GM18870 (cell line): Measurements from ENCODE around the gene SAE1.
"Not testable (repeated sequence)": the region's sequence is repeated elsewhere in the genome, so short reads cannot be mapped to it uniquely, and the experiment has no call there.

Experiments
- ATAC-seq: cut with Tn5 transposase; IDR thresholded peaks from one replicate; pipeline ENCODE4 v1.9.1; 2021; ENCODE audit warnings: moderate library complexity; ENCODE audit not compliant: unreplicated experiment

The SAE1 gene

DNA sequence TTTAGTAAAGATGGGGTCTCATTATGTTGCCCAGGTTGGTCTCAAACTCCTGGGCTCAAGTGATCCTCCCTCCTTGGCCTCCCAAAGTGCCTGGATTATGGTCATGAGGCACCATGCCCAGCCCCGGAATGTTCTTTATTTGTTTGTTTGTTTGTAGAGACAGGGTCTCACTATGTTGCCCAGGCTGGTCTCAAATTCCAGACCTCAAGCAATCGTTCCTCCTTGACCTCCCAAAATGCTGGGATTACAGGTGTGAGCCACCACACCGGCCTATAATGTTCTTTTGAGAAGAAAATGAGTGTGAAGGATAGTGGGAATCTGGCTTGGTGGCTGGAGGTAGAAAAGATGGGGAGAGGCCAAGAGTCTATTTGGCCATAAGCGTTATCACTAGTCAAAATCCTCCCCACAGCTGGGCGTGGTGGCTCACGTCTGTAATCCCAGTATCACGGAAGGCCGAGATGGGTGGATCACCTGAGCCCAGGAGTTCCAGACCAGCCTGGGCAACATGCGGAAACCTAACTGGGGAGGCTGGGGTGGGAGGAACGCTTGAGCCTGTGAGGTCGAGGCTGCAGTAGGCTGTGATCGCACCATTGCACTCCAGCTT is 105.5 kb downstream of the SAE1 start:
- ATAC-seq, result no peak

DNA sequence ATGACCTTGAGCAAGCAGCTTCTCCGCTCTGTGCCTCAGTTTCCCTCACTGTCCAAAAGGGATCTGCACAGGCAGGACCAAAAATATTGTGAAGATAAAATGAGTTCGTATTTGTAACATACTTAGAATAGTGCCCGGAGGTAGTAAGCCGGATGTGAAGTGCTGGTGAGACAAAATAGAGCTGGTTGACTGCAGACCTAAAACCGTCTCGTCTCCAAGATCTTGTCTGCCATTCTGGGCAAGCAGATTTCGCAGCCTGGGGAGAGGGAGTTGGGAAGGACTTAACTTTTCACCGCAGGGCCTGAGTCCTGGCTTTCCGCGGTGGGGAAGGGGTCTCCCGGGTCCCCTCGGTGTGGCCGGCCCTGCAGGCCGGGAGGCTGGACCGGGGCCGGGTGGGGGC is 108.5 kb downstream of the SAE1 start:
- no peak for ATAC-seq

DNA sequence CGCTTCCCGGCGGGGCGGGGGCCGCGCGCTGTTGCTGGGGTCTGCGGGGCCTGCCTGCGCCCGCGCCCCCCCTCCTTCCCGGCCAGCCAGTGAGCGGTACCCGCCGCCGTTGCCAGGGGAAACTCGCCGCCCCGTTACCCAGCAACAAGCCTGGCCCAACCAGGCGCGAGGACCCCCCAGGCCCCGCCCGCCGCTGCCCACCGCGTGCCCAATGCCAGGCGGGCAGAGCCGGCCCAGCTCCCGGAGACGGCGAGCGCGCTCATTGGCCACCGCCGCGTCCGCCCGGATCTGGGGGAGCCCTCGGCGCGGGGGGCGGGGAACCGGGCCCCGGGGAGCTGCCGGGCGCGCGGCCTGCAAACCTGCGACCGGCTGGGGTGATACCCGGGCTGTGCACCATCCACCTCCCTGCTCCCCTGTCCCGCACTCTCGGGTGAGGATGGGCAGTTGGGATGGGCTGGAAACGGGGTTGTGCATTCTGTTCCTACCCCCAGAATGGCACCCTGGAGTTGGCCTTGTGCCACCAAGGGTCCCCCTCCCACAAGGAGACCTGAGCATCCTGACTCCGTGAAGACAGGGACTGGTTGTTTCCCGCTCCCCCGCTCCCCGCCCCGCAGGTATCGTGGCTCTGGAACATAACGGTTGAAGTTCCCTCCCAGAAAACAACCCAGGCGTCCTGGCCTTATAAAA is 109.1 kb downstream of the SAE1 start:
- no peak for ATAC-seq

DNA sequence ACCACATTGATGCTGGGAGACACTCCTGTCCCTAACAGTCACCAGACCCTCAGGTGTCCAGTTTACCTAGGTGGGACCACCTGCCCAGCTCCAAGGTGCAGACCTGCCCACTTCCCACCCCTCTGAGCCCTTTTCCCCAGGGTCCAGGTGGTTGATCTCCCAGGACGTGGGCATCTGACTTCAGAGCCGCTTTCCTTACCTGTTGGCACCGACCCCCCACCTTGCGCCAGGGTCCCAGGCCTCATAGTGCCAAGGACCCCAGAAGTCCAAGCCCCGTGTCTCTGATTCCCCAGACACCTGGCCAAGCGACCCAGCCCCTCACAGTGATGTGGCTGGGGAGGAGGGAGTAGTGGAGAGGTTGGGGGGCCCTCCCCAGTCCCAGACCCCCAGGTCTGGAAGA is 109.9 kb downstream of the SAE1 start:
- no peak for ATAC-seq

DNA sequence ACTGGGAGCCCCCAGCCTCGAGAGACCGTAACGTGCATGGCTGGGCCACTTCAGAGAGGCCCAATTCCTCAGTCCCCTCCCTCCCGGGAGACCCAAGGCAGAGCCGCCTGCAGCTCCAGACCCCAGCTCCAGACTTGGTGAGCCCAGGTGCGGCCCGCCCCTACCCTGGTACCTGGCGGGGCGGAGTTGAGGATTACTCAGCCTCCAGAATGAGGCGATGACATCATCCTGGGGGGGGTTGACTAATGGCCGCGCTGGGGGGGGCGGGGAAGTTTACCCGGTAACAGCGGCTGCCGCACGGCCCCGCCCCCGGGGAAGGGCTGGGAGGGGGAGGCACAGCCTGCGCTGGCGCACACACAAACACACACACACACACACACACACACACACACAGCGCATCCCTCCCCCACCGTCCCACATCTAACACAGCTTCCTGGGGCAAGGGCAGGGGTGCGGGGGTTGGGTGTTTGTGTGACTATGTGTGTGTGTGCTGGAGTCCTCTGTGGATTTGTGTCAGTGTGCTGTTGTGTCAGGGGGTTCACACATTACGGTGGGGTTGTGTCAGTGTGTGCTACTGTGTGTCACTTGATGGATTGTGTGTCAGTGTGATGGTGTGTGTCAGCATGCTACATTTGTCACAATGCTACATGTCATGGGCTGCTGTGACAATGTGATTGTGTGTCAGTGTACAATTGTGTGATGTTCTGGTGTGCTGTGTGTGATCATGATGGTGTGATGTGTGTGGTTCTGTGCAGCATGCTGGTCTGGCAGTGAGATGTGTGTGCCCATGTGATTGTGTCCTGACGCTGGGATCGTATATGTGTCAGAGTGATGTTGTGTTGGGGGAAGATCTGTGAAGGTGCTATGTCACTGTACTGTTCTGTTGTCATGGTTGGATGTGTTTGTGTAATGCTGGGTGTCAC is 110.6 kb downstream of the SAE1 start:
- ATAC-seq, result no peak

DNA sequence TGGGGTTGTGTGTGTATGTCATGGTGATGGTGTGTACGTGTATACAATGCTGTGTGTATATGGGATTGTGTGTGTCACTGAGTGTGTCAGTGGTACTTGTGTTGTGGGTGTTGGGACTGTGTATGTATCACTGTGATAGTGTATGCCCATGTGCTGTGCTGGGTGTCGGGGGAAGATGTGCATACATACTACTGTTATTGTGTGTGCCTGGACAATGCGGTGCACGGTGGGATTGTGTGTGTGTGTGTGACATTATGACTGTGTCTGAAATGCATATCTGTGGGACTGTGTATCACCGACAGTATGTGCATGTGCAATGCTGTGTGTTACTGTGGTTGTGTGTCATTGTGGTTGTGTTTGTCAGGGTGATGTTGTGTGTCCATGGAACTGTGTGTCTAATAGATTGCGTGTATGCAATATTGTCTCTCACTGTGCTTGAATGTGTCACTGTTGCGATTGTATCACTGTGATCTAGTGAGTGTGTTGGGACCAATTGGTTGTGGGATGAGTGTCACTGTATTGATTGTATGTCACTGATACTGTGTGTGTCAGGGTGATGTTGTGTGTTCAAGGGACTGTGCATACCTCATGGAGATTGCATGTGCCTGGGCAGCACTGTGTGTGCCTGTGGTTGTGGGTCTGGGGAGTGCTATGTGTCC is 111.4 kb downstream of the SAE1 start:
- no peak for ATAC-seq

DNA sequence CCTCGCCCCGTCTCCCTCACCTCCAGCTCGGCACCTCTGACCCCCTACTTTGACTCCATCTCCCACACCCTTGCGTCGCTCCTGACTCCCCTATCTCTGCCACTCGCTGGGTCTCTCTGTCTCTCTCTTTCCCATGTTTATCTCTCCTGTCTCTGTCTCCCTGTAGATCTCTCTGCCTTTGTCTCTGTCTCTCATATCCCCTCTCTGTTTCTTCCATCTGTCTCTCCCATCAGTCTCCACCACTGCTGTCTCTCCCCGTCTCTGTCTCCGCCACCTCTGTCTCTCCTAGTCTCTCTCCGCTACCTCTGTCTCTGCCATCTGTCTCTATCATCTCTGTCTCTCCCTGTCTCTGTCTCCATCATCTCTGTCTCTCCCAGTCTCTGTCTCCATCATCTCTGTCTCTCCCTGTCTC is 112.7 kb downstream of the SAE1 start:
- no peak for ATAC-seq

DNA sequence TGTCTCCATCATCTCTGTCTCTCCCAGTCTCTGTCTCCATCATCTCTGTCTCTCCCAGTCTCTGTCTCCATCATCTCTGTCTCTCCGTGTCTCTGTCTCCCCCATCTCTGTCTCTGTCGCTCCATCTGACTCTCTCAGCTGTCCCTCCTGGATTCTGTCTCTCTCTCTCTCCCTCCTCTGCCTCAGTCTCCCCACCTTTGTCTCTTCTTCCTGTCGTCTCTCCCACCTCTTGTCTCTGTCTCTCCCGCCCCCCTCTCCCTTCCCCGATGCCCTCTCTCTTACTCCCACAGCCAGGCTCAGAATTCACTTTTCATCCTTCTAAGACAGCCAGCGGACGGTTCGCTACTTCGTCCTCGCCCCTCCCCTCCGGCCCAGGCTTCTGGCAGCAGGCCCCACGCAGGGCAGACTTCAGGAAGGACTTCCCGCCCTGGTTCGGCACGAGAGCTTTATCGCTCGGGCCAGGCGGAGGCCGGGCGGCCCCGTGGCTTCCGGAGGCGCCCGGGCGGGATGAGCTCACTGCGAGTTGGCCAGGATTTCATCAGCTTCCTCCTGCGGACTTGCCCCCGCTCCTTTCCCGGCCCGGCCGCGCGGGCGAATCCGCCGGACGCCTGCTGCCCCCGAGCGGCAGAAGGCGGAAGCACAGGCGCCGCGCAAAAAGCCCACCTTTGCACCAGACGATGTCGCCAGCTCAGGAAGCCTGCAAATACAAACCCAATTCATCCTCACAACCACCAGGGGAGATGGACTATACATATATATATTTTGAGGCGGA is 113.3 kb downstream of the SAE1 start:
- ATAC-seq, result peak; percentile 56

DNA sequence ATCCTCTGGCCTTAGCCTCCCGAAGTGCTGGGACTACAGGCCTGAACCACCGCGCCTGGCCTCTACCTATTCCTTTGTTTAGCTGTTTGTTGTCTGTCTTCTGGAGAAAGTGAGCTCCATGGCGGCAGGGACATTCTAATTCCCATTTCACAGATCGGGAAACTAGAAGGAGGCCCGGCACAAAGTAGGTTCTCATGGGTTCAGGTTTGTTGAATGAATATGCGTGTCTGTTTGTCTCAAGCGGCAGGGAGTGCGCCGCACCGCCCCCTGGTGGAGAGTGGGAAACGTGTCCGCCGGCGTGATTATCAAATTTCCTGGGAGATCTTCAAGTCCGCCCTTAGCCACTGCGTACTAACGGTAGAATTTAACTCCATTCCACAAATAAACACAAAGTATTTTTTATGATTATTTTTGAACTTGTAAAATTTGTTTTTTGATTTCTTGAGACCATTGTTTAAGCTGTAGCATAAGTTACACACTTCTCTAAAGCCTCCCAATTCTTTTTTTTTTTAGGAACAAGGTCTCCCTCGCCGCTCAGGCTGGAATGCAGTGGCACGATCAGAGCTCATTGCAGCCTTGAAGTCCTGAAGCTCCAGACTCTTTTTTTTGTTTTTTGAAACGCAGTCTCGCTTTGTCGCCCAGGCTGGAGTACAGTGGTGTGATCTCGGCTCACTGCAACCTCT is 116.8 kb downstream of the SAE1 start:
- ATAC-seq, result no peak

DNA sequence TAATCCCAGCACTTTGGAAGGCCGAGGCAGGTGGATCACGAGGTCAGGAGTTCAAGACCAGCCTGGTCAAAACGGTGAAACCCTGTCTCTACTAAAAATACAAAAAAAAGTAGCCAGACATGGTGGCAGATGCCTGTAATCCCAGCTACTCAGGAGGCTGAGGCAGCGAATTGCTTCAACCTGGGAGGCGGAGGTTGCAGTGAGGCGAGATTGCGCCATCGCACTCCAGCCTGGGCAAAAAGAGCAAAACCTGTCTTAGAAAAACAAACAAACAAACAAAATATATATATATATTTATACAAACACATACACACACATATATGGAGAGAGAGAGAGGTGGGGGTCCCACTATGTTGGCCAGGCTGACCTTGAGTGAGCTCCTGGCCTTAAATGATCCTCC is 122.4 kb downstream of the SAE1 start:
- ATAC-seq, result not testable (repeated sequence)

DNA sequence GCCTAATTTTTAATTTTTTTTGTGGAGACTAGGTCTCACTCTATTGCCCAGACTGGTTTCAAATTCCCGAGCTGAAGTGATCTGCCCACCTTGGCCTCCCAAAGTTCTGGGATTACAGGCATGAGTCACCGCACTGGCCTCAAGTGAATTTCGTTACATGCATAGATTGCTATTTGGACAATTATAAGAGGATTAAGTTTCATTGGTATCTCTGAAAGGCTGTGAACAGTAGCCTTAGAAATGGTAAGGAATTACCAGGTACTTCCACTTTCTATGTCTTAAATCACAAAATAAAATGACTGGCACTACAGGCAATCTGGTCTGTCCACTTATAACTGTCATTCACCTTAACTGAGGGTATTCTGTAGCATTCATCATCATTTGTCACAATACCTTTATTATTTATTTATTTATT is 122.8 kb downstream of the SAE1 start:
- ATAC-seq, result no peak

DNA sequence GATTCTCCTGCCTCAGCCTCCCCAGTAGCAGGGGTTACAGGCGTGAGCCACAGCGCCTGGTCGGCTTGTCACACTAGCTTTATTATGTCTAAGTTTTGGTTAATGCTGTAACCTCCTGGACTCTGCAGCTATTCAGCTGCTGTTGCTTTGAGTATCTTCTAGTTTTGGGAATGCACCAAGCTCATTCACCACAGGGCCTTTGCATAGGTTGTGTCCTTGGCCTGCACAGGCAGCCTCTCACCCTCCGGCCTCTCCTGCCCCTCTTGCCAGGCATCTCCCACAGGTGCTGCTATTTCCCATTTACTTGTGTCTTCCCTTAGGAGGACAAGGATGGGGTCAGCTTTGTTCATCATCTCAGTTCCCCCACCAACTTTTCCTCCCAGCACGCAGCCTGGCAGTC is 123.3 kb downstream of the SAE1 start:
- no peak for ATAC-seq

DNA sequence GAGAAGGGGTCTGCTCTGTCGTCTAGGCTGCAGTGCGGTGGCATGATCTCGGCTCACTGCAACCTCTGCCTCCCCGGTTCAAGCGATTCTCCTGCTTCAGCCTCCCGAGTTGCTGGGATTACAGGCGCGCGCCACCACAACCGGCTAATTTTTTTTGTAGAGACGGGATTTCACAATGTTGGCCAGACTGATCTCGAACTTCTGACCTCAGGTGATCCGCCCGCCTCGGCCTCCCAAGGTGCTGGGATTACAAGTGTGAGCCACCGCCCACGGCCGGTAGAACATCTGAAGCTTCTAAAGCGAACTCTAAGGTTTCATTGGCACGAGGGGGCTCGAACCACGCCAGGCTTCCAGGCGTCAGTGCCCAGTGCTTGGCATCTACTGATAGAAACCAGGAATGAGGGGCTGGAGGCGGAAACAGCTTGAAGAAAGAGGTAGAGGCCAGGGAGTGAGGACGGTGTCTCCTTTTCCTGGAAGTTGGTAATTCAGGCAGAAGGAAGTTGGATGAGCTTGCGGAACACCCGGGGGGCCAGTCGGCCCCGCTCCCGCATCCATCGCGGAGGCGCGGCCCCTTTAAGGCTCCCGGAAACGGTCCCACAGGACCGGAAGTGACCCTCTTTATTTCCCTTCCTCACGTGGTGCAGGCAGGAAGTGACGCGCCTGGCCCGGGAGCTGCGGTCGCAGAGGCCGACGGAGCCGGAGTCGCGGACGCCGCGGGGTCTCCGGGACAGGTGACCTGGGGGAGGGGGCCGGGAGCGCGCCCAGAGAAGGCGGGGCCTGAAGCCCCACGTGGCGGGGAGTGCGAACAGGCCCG is 125.5 kb downstream of the SAE1 start, which contains the start of gene CCDC9:
CCDC9 (plus strand) TSS at position 647 of the 814 bp plus-strand sequence. CDS start 1,876 bp downstream, outside the sequence.
- ATAC-seq, result peak; percentile 38

DNA sequence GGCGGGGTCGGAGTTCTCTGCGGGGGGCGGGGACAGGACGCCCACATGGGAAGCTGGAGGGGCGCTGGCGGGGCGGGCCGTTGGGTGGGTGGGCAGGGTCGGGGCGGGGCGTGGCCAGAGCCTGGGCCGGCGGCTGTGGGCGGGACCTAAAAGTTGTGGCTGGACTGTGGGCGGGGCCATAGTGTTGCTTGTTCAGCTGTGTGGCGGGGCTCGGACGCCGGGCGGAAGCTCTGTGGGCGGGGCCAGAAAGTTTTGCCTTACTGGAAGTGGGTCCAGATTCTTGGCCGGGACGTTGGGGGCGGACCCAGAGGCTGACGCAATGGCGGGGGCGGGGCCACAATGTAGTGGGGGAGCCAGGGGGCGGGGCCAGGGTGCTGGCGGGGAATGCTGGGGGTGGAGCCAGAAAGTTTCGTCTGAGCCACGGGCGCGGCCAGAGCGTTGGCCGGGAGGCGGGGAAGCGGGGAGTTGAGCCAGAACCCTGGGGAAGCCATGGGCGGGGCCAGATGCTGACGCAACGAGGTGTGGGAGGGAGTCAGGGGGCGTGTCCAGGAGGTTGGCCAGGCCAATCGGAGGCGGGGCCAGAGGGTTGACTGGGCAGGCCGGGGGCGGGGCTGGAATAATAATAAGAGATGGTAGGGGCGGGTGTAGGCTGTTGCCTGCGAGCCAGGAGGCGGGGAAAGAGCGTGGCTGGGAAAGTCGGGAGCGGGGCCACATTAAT is 126.2 kb downstream of the SAE1 start:
- ATAC-seq, result peak; percentile 59

DNA sequence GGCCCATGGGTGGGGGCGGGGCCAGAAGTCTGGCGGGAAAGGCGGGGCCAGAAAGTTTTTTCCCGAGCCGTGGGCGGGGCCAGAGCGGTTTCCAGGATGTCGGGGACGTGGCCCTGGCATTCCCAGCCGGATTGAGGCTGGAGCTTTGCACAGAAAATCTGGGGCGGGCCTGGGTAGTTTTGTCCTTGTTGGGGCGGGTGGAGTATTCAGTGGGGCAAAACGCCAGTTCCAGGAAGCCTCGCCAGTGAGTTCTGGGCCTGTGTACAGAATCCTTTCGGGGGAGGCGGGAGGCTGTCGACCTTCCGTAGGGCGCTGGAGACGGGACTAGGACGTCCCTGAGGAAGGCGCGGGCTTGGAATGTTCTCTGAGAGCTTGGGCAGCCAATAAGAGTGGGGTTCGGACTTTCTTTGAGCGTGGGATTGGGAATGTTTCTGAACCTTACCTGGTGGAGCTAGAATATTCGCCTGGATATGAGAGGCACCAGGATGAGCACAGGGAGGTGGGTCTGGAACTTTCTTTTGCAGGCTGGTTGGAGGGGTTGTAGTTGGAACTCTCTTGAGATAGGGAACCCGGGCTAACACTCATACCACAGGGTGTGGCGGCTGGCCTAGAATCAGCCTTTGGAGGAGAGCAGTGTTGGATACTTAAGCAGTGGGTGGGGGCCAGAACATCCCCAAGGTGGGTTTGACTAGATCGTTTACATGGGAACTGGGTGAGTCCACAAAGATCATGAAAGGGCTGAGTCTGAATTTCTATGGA is 127.0 kb downstream of the SAE1 start:
- ATAC-seq, result no peak

DNA sequence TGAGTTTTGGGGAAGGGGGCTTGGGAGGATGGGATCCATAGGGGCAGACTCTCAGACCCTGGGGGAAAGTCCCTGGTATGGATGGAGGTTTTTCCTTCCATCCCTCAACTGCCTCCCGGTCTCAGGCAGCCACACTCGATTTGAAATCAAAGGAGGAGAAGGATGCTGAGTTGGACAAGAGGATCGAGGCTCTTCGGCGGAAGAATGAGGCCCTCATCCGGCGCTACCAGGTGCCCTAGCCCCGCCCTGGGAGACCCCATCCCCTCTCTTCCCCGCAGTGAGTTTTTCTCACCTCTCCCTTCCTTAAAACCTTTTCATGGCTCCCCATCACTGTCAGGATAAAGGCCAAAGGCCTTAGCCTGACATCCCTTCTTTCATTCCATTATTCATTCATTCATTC is 127.8 kb downstream of the SAE1 start:
- ATAC-seq, result no peak

DNA sequence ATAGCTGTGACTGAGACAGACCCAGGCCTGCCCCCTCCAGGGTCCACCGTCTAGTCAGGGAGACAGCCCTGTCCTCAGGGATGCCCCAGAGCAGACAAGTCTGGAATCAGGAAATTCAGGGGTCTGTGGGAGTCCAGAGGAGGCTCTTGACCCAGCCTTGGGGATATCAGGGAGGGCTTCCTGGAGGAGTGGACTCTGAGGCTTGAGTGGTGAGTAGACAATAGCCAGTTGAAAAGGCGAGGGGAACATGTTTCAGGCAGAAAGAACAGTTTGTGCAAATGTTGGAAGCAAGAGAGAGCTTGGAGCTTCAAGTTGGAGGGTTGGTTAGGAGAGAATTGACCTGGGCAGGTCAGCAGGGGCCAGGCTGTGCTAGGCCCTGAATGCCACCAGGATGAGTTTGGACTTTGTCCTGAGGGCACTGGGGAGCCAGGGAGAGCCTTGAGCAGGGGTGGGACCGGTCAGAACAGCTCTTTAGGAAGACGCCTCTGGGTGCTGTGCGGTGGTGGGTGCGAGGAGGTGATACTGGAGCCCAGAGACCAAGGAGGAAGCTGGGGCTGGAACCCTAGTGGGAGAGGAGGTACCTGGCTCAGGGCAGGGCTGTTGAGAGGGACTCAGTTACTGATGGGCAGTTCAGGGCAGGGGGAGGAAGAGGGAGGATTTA is 128.4 kb downstream of the SAE1 start:
- ATAC-seq, result no peak
